Measurements from ENCODE around the gene FAM174B.

DNA sequence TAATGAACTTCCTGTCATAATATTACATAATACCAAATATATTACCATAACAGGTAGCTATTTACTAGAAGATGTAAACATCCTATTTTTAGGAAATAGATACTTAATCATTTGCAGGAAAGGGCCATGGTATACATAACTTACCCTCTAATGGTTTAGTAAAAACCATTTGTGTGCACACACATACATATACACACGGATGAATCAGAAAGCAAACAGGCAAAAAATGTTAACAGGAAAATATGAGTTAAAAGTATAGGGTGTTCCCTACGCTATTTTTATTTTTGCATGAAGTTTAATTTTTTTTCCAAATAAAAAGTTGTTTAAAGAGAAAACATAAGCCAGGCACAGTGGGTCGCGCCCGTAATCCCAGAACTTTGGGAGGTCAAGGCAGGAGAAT, 34.6 kb downstream of the FAM174B start:
- TF ChIP-seq CTCF (conservative IDR thresholded peaks at IDR 0.05; ENCODE audit: low read length) = no peak
- no peak for TF ChIP-seq EZH2phosphoT487 (IDR thresholded peaks at IDR 0.05; ENCODE audit: borderline replicate concordance)
